Endothelial cell of umbilical vein (primary cell): Measurements from ENCODE around the gene GDF2. TPM values are rescaled to one million over a fixed set of nuclear protein-coding genes. Genes with fewer than 3 reads are reported as not detected.

Experiments
- BruUV-seq: library from RNA; stranded (reverse); fragments of 400-500 nt; replicated peaks from 2 replicates; lab custom pipeline; 2021; lab: Mats Ljungman, UMichigan
- CTCF ChIA-PET: fragments of 300-600, 350-600 bp; sonication (Branson Sonifier 250); formaldehyde crosslinking; loops from one replicate; lab custom pipeline; 2021; ENCODE audit warnings: antibody characterized with exemption, inconsistent platforms; lab: Charles Lee
- POLR2A ChIA-PET: fragments of 300-600, 350-600 bp; sonication (Branson Sonifier 250); formaldehyde crosslinking; loops from one replicate; lab custom pipeline; 2021; ENCODE audit warnings: antibody characterized with exemption, inconsistent platforms; lab: Charles Lee
- DNase-seq: peaks from one replicate; pipeline ENCODE4 v3.0.0-alpha.2; 2011; ENCODE audit warnings: low read depth, low spot score
- FAIRE-seq: peaks from 2 replicates; lab custom pipeline; 2011; peaks lifted over from hg19 to GRCh38; lab: Jason Lieb, UNC
- H2AFZ ChIP-seq: 2 replicates; pipeline ENCODE4 v1.6.0; 2012; ENCODE audit warnings: low read depth, low read length, control low read depth, inconsistent platforms
- H3K27ac ChIP-seq: 2 replicates; pipeline ENCODE4 v1.5.1; 2011; ENCODE audit warnings: low read depth, mild to moderate bottlenecking, control low read depth, low read length, moderate library complexity; ENCODE audit not compliant: insufficient read depth
- H3K27me3 ChIP-seq, 2 experiments: 2 replicates each; pipeline versions ENCODE4 v1.6.0 to v1.6.1; 2011; ENCODE audit warnings: low read length in 2 of 2, mixed read lengths in 1 of 2; ENCODE audit not compliant: control insufficient read depth in 2 of 2, insufficient read depth in 2 of 2
- H3K36me3 ChIP-seq, 2 experiments: 2 replicates in 1 of 2; 3 replicates in 1 of 2; pipeline ENCODE4 v1.5.1; 2011; ENCODE audit warnings: low read length in 2 of 2, mild to moderate bottlenecking in 1 of 2, moderate library complexity in 1 of 2; ENCODE audit not compliant: control insufficient read depth in 2 of 2, insufficient read depth in 2 of 2; ENCODE audit errors: extremely low read depth in 1 of 2
- H3K4me1 ChIP-seq: 3 replicates; pipeline ENCODE4 v1.5.1; 2011; ENCODE audit warnings: mild to moderate bottlenecking, low read length; ENCODE audit not compliant: control insufficient read depth, insufficient read depth; ENCODE audit errors: extremely low read depth
- H3K4me2 ChIP-seq: 2 replicates; pipeline ENCODE4 v1.6.1; 2011; ENCODE audit warnings: low read length, control low read depth, mixed read lengths; ENCODE audit not compliant: insufficient read depth
- H3K4me3 ChIP-seq, 3 experiments: fragments of 200-600 bp in 1 of 3; sonication (generic), shearing (Covaris generic) in 1 of 3; replicated peaks in 1 of 3; 2 replicates each; pipeline ENCODE4 v1.5.1; 2011 to 2016; ENCODE audit warnings: control low read depth in 3 of 3, low read length in 3 of 3, mild to moderate bottlenecking in 2 of 3, inconsistent platforms in 1 of 3, low read depth in 1 of 3, moderate library complexity in 1 of 3; ENCODE audit not compliant: insufficient read depth in 1 of 3
- H3K79me2 ChIP-seq: 2 replicates; pipeline ENCODE4 v1.6.0; 2012; ENCODE audit warnings: low read length, inconsistent platforms; ENCODE audit not compliant: control insufficient read depth, insufficient read depth
- H3K9ac ChIP-seq: replicated peaks from 2 replicates; pipeline ENCODE3; 2011; ENCODE audit warnings: low read length, control low read depth; ENCODE audit not compliant: insufficient read depth; ENCODE audit errors: extremely low read depth
- H3K9me1 ChIP-seq: replicated peaks from 3 replicates; pipeline ENCODE4 v1.6.0; 2011; ENCODE audit warnings: mild to moderate bottlenecking, low read length; ENCODE audit not compliant: control insufficient read depth, insufficient read depth; ENCODE audit errors: extremely low read depth
- H3K9me3 ChIP-seq: replicated peaks from 2 replicates; pipeline ENCODE4 v1.5.1; 2012; ENCODE audit warnings: low read length, inconsistent platforms; ENCODE audit not compliant: control insufficient read depth, insufficient read depth
- H4K20me1 ChIP-seq: replicated peaks from 2 replicates; pipeline ENCODE3; 2011; ENCODE audit warnings: mild to moderate bottlenecking, low read length; ENCODE audit not compliant: control insufficient read depth, insufficient read depth; ENCODE audit errors: extremely low read depth
- EZH2 ChIP-seq: IDR thresholded peaks from 2 replicates; pipeline ENCODE4 v1.6.1; 2012; ENCODE audit warnings: borderline replicate concordance, low read depth, mild to moderate bottlenecking, moderate library complexity, low read length, inconsistent platforms; ENCODE audit not compliant: severe bottlenecking
- FOS ChIP-seq: IDR thresholded peaks from 2 replicates; pipeline ENCODE4 v1.6.1; 2011; ENCODE audit warnings: mild to moderate bottlenecking, low read length, moderate library complexity, borderline replicate concordance; ENCODE audit not compliant: insufficient read depth
- GATA2 ChIP-seq: IDR thresholded peaks from 2 replicates; pipeline ENCODE4 v1.7.0; 2011; ENCODE audit warnings: low read depth, mild to moderate bottlenecking, moderate library complexity, mixed read lengths, low read length; ENCODE audit not compliant: insufficient read length, insufficient read depth
- JUN ChIP-seq: IDR thresholded peaks from 2 replicates; pipeline ENCODE4 v1.6.1; 2011; ENCODE audit warnings: borderline replicate concordance, low read depth; ENCODE audit not compliant: insufficient read length, insufficient read depth
- MAX ChIP-seq: IDR thresholded peaks from 2 replicates; pipeline ENCODE4 v1.6.1; 2011; ENCODE audit not compliant: insufficient read depth, insufficient read length
- MYC ChIP-seq: IDR thresholded peaks from one replicate; pipeline ENCODE4 v1.6.1; 2011; ENCODE audit warnings: mild to moderate bottlenecking, low read depth, low read length
- POLR2A ChIP-seq: IDR thresholded peaks from 2 replicates; pipeline ENCODE4 v1.6.1; 2012; ENCODE audit warnings: low read depth, mild to moderate bottlenecking, control low read depth, low read length
- POLR2AphosphoS5 ChIP-seq: IDR thresholded peaks from 2 replicates; pipeline ENCODE4 v1.6.1; 2012; ENCODE audit warnings: low read depth, mild to moderate bottlenecking, control low read depth, low read length, moderate library complexity; ENCODE audit not compliant: insufficient read depth
- dilution Hi-C: fragments of 300-500 bp; cut with MboI; formaldehyde crosslinking; loops from one replicate; pipeline ENCODE4 v1.15.0; 2019; ENCODE audit warnings: low sequenced_read_pairs; ENCODE audit not compliant: extremely low pct_ligation_motif_present
- intact Hi-C: fragments of 100-400 bp; cut with micrococcal nuclease; formaldehyde crosslinking; loops from one replicate; pipeline ENCODE4 v1.10.0; 2022
- polyA plus RNA-seq, 4 experiments: library from polyadenylated mRNA; depleted of rRNA in 3 of 4; stranded (reverse) in 3 of 4; unstranded in 1 of 4; fragments of >200 nt; gene quantifications; 2 replicates each; pipeline versions ENCODE4 v1.2.1 to v1.2.3, GENCODE V29; 2011 to 2012; ENCODE audit warnings: missing spikeins in 1 of 4
- total RNA-seq: library from RNA; stranded (reverse); gene quantifications from 2 replicates; pipeline ENCODE4 v1.2.3, GENCODE V29; 2021
- TF ChIP-seq, protein P1 (sequence below), 2 donors: IDR thresholded peaks; 1 replicate in 1 of 2; 2 replicates in 1 of 2; pipeline ENCODE4 v1.5.1; 2011; ENCODE audit warnings: low read length in 2 of 2, mild to moderate bottlenecking in 2 of 2, moderate library complexity in 2 of 2, control low read depth in 1 of 2, inconsistent platforms in 1 of 2, low read depth in 1 of 2; ENCODE audit not compliant: insufficient read depth in 1 of 2; ENCODE audit errors: extremely low read depth in 1 of 2

The GDF2 gene
- total and polyA plus RNA-seq, 2 donors (not counting 3 experiments of a cell fraction or from before 2014, with no cell fraction given) = not detected

- DNase-seq (no peak), FAIRE-seq (no peak)
- POLR2A ChIA-PET = no interaction called here
- no peaks in the 10 kb centered on the region for H3K9me3 ChIP-seq
- H4K20me1 ChIP-seq = no peaks in the 10 kb centered on the region
- no peak overlapping the region for H3K27ac ChIP-seq
- CTCF ChIA-PET = no interaction called here
- no peak overlapping the region for H3K4me2 ChIP-seq
- H3K79me2 ChIP-seq = no peaks in the 10 kb centered on the region
- intact Hi-C loops (no loop called here), dilution Hi-C loops (no loop called here)
- H3K27me3 ChIP-seq = peaks cover 20 to 24% of the 10 kb centered on the region in 2 experiments
- no peak overlapping the region for H2AFZ ChIP-seq
- H3K4me1 ChIP-seq = no peaks in the 10 kb centered on the region
- H3K4me3 ChIP-seq = no peak overlapping the region
- no TSS peak for BruUV-seq
- TF ChIP-seq, protein P1, sequence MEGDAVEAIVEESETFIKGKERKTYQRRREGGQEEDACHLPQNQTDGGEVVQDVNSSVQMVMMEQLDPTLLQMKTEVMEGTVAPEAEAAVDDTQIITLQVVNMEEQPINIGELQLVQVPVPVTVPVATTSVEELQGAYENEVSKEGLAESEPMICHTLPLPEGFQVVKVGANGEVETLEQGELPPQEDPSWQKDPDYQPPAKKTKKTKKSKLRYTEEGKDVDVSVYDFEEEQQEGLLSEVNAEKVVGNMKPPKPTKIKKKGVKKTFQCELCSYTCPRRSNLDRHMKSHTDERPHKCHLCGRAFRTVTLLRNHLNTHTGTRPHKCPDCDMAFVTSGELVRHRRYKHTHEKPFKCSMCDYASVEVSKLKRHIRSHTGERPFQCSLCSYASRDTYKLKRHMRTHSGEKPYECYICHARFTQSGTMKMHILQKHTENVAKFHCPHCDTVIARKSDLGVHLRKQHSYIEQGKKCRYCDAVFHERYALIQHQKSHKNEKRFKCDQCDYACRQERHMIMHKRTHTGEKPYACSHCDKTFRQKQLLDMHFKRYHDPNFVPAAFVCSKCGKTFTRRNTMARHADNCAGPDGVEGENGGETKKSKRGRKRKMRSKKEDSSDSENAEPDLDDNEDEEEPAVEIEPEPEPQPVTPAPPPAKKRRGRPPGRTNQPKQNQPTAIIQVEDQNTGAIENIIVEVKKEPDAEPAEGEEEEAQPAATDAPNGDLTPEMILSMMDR (IDR thresholded peaks at IDR 0.05; ENCODE audit: extremely low read depth in 1 of 2, insufficient read depth in 1 of 2, low read depth in 1 of 2, low read length in 2 of 2) = no peak
- no peak for TF ChIP-seq FOS
- TF ChIP-seq EZH2 = no peak
- no peaks in the 10 kb centered on the region for H3K36me3 ChIP-seq
- no peak overlapping the region for H3K9ac ChIP-seq
- H3K9me1 ChIP-seq = no peaks in the 10 kb centered on the region
These were observed 20.4 kb upstream of the GDF2 start for GRCh38 chr10:47301833-47302232.

DNA sequence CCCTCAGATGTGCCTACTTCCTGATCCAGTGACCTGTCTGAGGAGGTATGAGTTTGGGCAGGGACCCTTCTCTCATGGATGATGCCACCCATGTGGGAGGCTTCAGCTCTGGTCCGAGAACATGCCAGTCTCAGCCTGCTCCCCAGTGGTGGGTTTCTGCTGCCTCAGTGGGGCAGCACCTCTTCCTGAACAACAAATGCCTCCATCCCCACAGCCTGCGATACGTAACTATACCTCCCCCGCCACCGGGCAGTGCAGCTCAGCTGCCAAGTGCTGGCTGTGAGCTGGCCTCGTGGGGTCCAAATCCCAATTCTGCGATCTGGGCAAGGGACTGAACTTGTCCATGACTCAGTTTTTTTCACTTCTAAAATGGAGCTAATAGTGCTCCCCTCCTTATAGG lies 19.1 kb upstream of the GDF2 start:
- BruUV-seq = no TSS peak
- H3K27me3 ChIP-seq = peaks cover 15 to 16% of the 10 kb centered on the region in 2 experiments
- H3K9me1 ChIP-seq = no peaks in the 10 kb centered on the region
- H2AFZ ChIP-seq = no peak overlapping the region
- H3K27ac ChIP-seq = no peak overlapping the region
- intact Hi-C loops (no loop called here), dilution Hi-C loops (no loop called here)
- no peaks in the 10 kb centered on the region for H3K79me2 ChIP-seq
- DNase-seq (no peak), FAIRE-seq (no peak)
- no peaks in the 10 kb centered on the region for H4K20me1 ChIP-seq
- no peak overlapping the region for H3K4me2 ChIP-seq
- H3K4me1 ChIP-seq = no peaks in the 10 kb centered on the region
- POLR2A ChIA-PET = no interaction called here
- no peaks in the 10 kb centered on the region for H3K36me3 ChIP-seq
- CTCF ChIA-PET = interaction anchor here (0.9 to 1.9 kb wide), 3 partner anchors 9 to 256 kb away, joined by 3 to 10 read pairs (median 6); no protein-coding TSS in a partner anchor
- no peak overlapping the region for H3K9ac ChIP-seq
- no peaks in the 10 kb centered on the region for H3K9me3 ChIP-seq
- no peak overlapping the region for H3K4me3 ChIP-seq
- TF ChIP-seq POLR2A (no peak), POLR2AphosphoS5 (no peak), MYC (no peak), GATA2 (no peak), MAX (no peak), JUN (no peak), EZH2 (no peak), FOS (no peak)
- TF ChIP-seq, protein P1 (IDR thresholded peaks at IDR 0.05; ENCODE audit: extremely low read depth in 1 of 2, insufficient read depth in 1 of 2, low read depth in 1 of 2, low read length in 2 of 2) = no peak
